Measurements from ENCODE around the gene SMIM30. TPM values are rescaled to one million over a fixed set of nuclear protein-coding genes. Genes with fewer than 3 reads are reported as not detected.

SMIM30 gene
- total RNA-seq, 1 experiment from 2014 or later = 10.1 TPM

- BruUV-seq (replicated peaks) = no TSS peak
- intact Hi-C loops (cut with micrococcal nuclease; ENCODE audit: unreplicated experiment) = no loop called here
- no peak for ATAC-seq
- no peaks in the 10 kb centered on the region; the same call in 1 of the 2 replicates for H3K27me3 ChIP-seq (ENCODE audit: control insufficient read depth, insufficient read depth, low read length)
- H3K4me1 ChIP-seq (ENCODE audit: control insufficient read depth, insufficient read depth, low read length) = no peaks in the 10 kb centered on the region
- ChIA-PET POLR2A (no interaction called here), CTCF (interaction anchor here (0.9 kb wide), 1 partner anchor 128 kb away, joined by 3 read pairs; no protein-coding TSS in a partner anchor)
- H3K9me3 ChIP-seq (ENCODE audit: control insufficient read depth, insufficient read depth, low read depth, low read length) = no peaks in the 10 kb centered on the region
- no peak for TF ChIP-seq SIN3A (IDR thresholded peaks at IDR 0.05; ENCODE audit: borderline replicate concordance, insufficient read depth, low read depth, low read length)
- DNase-seq (ENCODE audit: low read depth, low spot score) = no peak
- in situ Hi-C loops (cut with HindIII; ENCODE audit: low pct_unique_long_range_greater_than_20kb, low sequenced_read_pairs) = no loop called here
- no peaks in the 10 kb centered on the region for H3K36me3 ChIP-seq (ENCODE audit: control insufficient read depth, insufficient read depth, low read length)
- H3K27ac ChIP-seq (ENCODE audit: low read length) = no peak overlapping the region
- no peak overlapping the region for H3K4me3 ChIP-seq (ENCODE audit: low read depth in 2 of 2, low read length in 2 of 2)
Observed at GRCh38 chr7:113161050-113161449, 42.7 kb upstream of the SMIM30 start.

- H3K4me1 ChIP-seq (ENCODE audit: control insufficient read depth, insufficient read depth, low read length) = no peaks in the 10 kb centered on the region
- in situ Hi-C loops (cut with HindIII; ENCODE audit: low pct_unique_long_range_greater_than_20kb, low sequenced_read_pairs) (no loop called here), intact Hi-C loops (cut with micrococcal nuclease; ENCODE audit: unreplicated experiment) (loop anchor here (1.0 kb wide), 1 partner anchor 261 kb away; no protein-coding TSS in a partner anchor)
- TF ChIP-seq TCF7L2 (IDR thresholded peaks at IDR 0.05; ENCODE audit: low read depth, low read length) (no peak), SIN3A (IDR thresholded peaks at IDR 0.05; ENCODE audit: borderline replicate concordance, insufficient read depth, low read depth, low read length) (no peak), REST (IDR thresholded peaks at IDR 0.05; ENCODE audit: insufficient read depth in 1 of 2, low read depth in 2 of 2, low read length in 1 of 2) (no peak), CTCF (IDR thresholded peaks at IDR 0.05) (peak; percentile 76), POLR2AphosphoS5 (IDR thresholded peaks at IDR 0.05; ENCODE audit: low read depth, low read length) (no peak)
- no peak overlapping the region for H3K27ac ChIP-seq (ENCODE audit: low read length)
- no peaks in the 10 kb centered on the region for H3K36me3 ChIP-seq (ENCODE audit: control insufficient read depth, insufficient read depth, low read length)
- ATAC-seq = no peak
- POLR2A ChIA-PET = no interaction called here
- DNase-seq (ENCODE audit: low read depth, low spot score) = peak; percentile 18
- no peak overlapping the region for H3K4me3 ChIP-seq (ENCODE audit: low read depth in 2 of 2, low read length in 2 of 2)
- no peaks in the 10 kb centered on the region; the same call in 1 of the 2 replicates for H3K27me3 ChIP-seq (ENCODE audit: control insufficient read depth, insufficient read depth, low read length)
- CTCF ChIA-PET = interaction anchor here (0.6 kb wide), 1 partner anchor 261 kb away, joined by 4 read pairs; no protein-coding TSS in a partner anchor
- no peaks in the 10 kb centered on the region for H3K9me3 ChIP-seq (ENCODE audit: control insufficient read depth, insufficient read depth, low read depth, low read length)
- no TSS peak for BruUV-seq (replicated peaks)
Observed at GRCh38 chr7:113159746-113160339, 41.5 kb upstream of the SMIM30 start.

- intact Hi-C loops (cut with micrococcal nuclease; ENCODE audit: unreplicated experiment) = loop anchor here (1.0 kb wide), 1 partner anchor 263 kb away; no protein-coding TSS in a partner anchor
- no peaks in the 10 kb centered on the region for H3K36me3 ChIP-seq (ENCODE audit: control insufficient read depth, insufficient read depth, low read length)
- H3K4me1 ChIP-seq (ENCODE audit: control insufficient read depth, insufficient read depth, low read length) = no peaks in the 10 kb centered on the region
- DNase-seq (ENCODE audit: low read depth, low spot score) (no peak), ATAC-seq (no peak)
- no TSS peak for BruUV-seq (replicated peaks)
- in situ Hi-C loops (cut with HindIII; ENCODE audit: low pct_unique_long_range_greater_than_20kb, low sequenced_read_pairs) = no loop called here
- POLR2A ChIA-PET = no interaction called here
- CTCF ChIA-PET = no interaction called here
- no peak overlapping the region for H3K4me3 ChIP-seq (ENCODE audit: low read depth in 2 of 2, low read length in 2 of 2)
- no peaks in the 10 kb centered on the region for H3K9me3 ChIP-seq (ENCODE audit: control insufficient read depth, insufficient read depth, low read depth, low read length)
- no peaks in the 10 kb centered on the region; the same call in 1 of the 2 replicates for H3K27me3 ChIP-seq (ENCODE audit: control insufficient read depth, insufficient read depth, low read length)
- TF ChIP-seq TCF7L2 (IDR thresholded peaks at IDR 0.05; ENCODE audit: low read depth, low read length) (no peak), REST (IDR thresholded peaks at IDR 0.05; ENCODE audit: insufficient read depth in 1 of 2, low read depth in 2 of 2, low read length in 1 of 2) (no peak), SIN3A (IDR thresholded peaks at IDR 0.05; ENCODE audit: borderline replicate concordance, insufficient read depth, low read depth, low read length) (no peak), CTCF (IDR thresholded peaks at IDR 0.05) (no peak), POLR2AphosphoS5 (IDR thresholded peaks at IDR 0.05; ENCODE audit: low read depth, low read length) (no peak)
- H3K27ac ChIP-seq (ENCODE audit: low read length) = no peak overlapping the region
Observed at GRCh38 chr7:113158756-113159155, 40.4 kb upstream of the SMIM30 start.
